Endothelial cell of umbilical vein (primary cell): ENCODE data around the gene CERS5. TPM values are rescaled to one million over a fixed set of nuclear protein-coding genes. Genes with fewer than 3 reads are reported as not detected.

Source experiments
- BruUV-seq: library from RNA; stranded (reverse); fragments of 400-500 nt; replicated peaks from 2 replicates; lab custom pipeline; 2021; lab: Mats Ljungman, UMichigan
- CTCF ChIA-PET: fragments of 300-600, 350-600 bp; sonication (Branson Sonifier 250); formaldehyde crosslinking; loops from one replicate; lab custom pipeline; 2021; ENCODE audit warnings: antibody characterized with exemption, inconsistent platforms; lab: Charles Lee
- POLR2A ChIA-PET: fragments of 300-600, 350-600 bp; sonication (Branson Sonifier 250); formaldehyde crosslinking; loops from one replicate; lab custom pipeline; 2021; ENCODE audit warnings: antibody characterized with exemption, inconsistent platforms; lab: Charles Lee
- DNase-seq: peaks from one replicate; pipeline ENCODE4 v3.0.0-alpha.2; 2011; ENCODE audit warnings: low read depth, low spot score
- FAIRE-seq: peaks from 2 replicates; lab custom pipeline; 2011; peaks lifted over from hg19 to GRCh38; lab: Jason Lieb, UNC
- H2AFZ ChIP-seq: 2 replicates; pipeline ENCODE4 v1.6.0; 2012; ENCODE audit warnings: low read depth, low read length, control low read depth, inconsistent platforms
- H3K27ac ChIP-seq: 2 replicates; pipeline ENCODE4 v1.5.1; 2011; ENCODE audit warnings: low read depth, mild to moderate bottlenecking, control low read depth, low read length, moderate library complexity; ENCODE audit not compliant: insufficient read depth
- H3K27me3 ChIP-seq, 2 experiments: 2 replicates each; pipeline versions ENCODE4 v1.6.0 to v1.6.1; 2011; ENCODE audit warnings: low read length in 2 of 2, mixed read lengths in 1 of 2; ENCODE audit not compliant: control insufficient read depth in 2 of 2, insufficient read depth in 2 of 2
- H3K36me3 ChIP-seq, 2 experiments: 2 replicates in 1 of 2; 3 replicates in 1 of 2; pipeline ENCODE4 v1.5.1; 2011; ENCODE audit warnings: low read length in 2 of 2, mild to moderate bottlenecking in 1 of 2, moderate library complexity in 1 of 2; ENCODE audit not compliant: control insufficient read depth in 2 of 2, insufficient read depth in 2 of 2; ENCODE audit errors: extremely low read depth in 1 of 2
- H3K4me1 ChIP-seq: 3 replicates; pipeline ENCODE4 v1.5.1; 2011; ENCODE audit warnings: mild to moderate bottlenecking, low read length; ENCODE audit not compliant: control insufficient read depth, insufficient read depth; ENCODE audit errors: extremely low read depth
- H3K4me2 ChIP-seq: 2 replicates; pipeline ENCODE4 v1.6.1; 2011; ENCODE audit warnings: low read length, control low read depth, mixed read lengths; ENCODE audit not compliant: insufficient read depth
- H3K4me3 ChIP-seq, 3 experiments: fragments of 200-600 bp in 1 of 3; sonication (generic), shearing (Covaris generic) in 1 of 3; replicated peaks in 1 of 3; 2 replicates each; pipeline ENCODE4 v1.5.1; 2011 to 2016; ENCODE audit warnings: control low read depth in 3 of 3, low read length in 3 of 3, mild to moderate bottlenecking in 2 of 3, inconsistent platforms in 1 of 3, low read depth in 1 of 3, moderate library complexity in 1 of 3; ENCODE audit not compliant: insufficient read depth in 1 of 3
- H3K79me2 ChIP-seq: 2 replicates; pipeline ENCODE4 v1.6.0; 2012; ENCODE audit warnings: low read length, inconsistent platforms; ENCODE audit not compliant: control insufficient read depth, insufficient read depth
- H3K9ac ChIP-seq: replicated peaks from 2 replicates; pipeline ENCODE3; 2011; ENCODE audit warnings: low read length, control low read depth; ENCODE audit not compliant: insufficient read depth; ENCODE audit errors: extremely low read depth
- H3K9me1 ChIP-seq: replicated peaks from 3 replicates; pipeline ENCODE4 v1.6.0; 2011; ENCODE audit warnings: mild to moderate bottlenecking, low read length; ENCODE audit not compliant: control insufficient read depth, insufficient read depth; ENCODE audit errors: extremely low read depth
- H3K9me3 ChIP-seq: replicated peaks from 2 replicates; pipeline ENCODE4 v1.5.1; 2012; ENCODE audit warnings: low read length, inconsistent platforms; ENCODE audit not compliant: control insufficient read depth, insufficient read depth
- H4K20me1 ChIP-seq: replicated peaks from 2 replicates; pipeline ENCODE3; 2011; ENCODE audit warnings: mild to moderate bottlenecking, low read length; ENCODE audit not compliant: control insufficient read depth, insufficient read depth; ENCODE audit errors: extremely low read depth
- EZH2 ChIP-seq: IDR thresholded peaks from 2 replicates; pipeline ENCODE4 v1.6.1; 2012; ENCODE audit warnings: borderline replicate concordance, low read depth, mild to moderate bottlenecking, moderate library complexity, low read length, inconsistent platforms; ENCODE audit not compliant: severe bottlenecking
- FOS ChIP-seq: IDR thresholded peaks from 2 replicates; pipeline ENCODE4 v1.6.1; 2011; ENCODE audit warnings: mild to moderate bottlenecking, low read length, moderate library complexity, borderline replicate concordance; ENCODE audit not compliant: insufficient read depth
- GATA2 ChIP-seq: IDR thresholded peaks from 2 replicates; pipeline ENCODE4 v1.7.0; 2011; ENCODE audit warnings: low read depth, mild to moderate bottlenecking, moderate library complexity, mixed read lengths, low read length; ENCODE audit not compliant: insufficient read length, insufficient read depth
- JUN ChIP-seq: IDR thresholded peaks from 2 replicates; pipeline ENCODE4 v1.6.1; 2011; ENCODE audit warnings: borderline replicate concordance, low read depth; ENCODE audit not compliant: insufficient read length, insufficient read depth
- MAX ChIP-seq: IDR thresholded peaks from 2 replicates; pipeline ENCODE4 v1.6.1; 2011; ENCODE audit not compliant: insufficient read depth, insufficient read length
- MYC ChIP-seq: IDR thresholded peaks from one replicate; pipeline ENCODE4 v1.6.1; 2011; ENCODE audit warnings: mild to moderate bottlenecking, low read depth, low read length
- POLR2A ChIP-seq: IDR thresholded peaks from 2 replicates; pipeline ENCODE4 v1.6.1; 2012; ENCODE audit warnings: low read depth, mild to moderate bottlenecking, control low read depth, low read length
- POLR2AphosphoS5 ChIP-seq: IDR thresholded peaks from 2 replicates; pipeline ENCODE4 v1.6.1; 2012; ENCODE audit warnings: low read depth, mild to moderate bottlenecking, control low read depth, low read length, moderate library complexity; ENCODE audit not compliant: insufficient read depth
- dilution Hi-C: fragments of 300-500 bp; cut with MboI; formaldehyde crosslinking; loops from one replicate; pipeline ENCODE4 v1.15.0; 2019; ENCODE audit warnings: low sequenced_read_pairs; ENCODE audit not compliant: extremely low pct_ligation_motif_present
- intact Hi-C: fragments of 100-400 bp; cut with micrococcal nuclease; formaldehyde crosslinking; loops from one replicate; pipeline ENCODE4 v1.10.0; 2022
- polyA plus RNA-seq, 4 experiments: library from polyadenylated mRNA; depleted of rRNA in 3 of 4; stranded (reverse) in 3 of 4; unstranded in 1 of 4; fragments of >200 nt; gene quantifications; 2 replicates each; pipeline versions ENCODE4 v1.2.1 to v1.2.3, GENCODE V29; 2011 to 2012; ENCODE audit warnings: missing spikeins in 1 of 4
- total RNA-seq: library from RNA; stranded (reverse); gene quantifications from 2 replicates; pipeline ENCODE4 v1.2.3, GENCODE V29; 2021
- TF ChIP-seq, protein P1 (sequence below), 2 donors: IDR thresholded peaks; 1 replicate in 1 of 2; 2 replicates in 1 of 2; pipeline ENCODE4 v1.5.1; 2011; ENCODE audit warnings: low read length in 2 of 2, mild to moderate bottlenecking in 2 of 2, moderate library complexity in 2 of 2, control low read depth in 1 of 2, inconsistent platforms in 1 of 2, low read depth in 1 of 2; ENCODE audit not compliant: insufficient read depth in 1 of 2; ENCODE audit errors: extremely low read depth in 1 of 2

The CERS5 gene
- total and polyA plus RNA-seq, 2 donors (not counting 3 experiments of a cell fraction or from before 2014, with no cell fraction given) = 60.4 to 108 TPM

DNA sequence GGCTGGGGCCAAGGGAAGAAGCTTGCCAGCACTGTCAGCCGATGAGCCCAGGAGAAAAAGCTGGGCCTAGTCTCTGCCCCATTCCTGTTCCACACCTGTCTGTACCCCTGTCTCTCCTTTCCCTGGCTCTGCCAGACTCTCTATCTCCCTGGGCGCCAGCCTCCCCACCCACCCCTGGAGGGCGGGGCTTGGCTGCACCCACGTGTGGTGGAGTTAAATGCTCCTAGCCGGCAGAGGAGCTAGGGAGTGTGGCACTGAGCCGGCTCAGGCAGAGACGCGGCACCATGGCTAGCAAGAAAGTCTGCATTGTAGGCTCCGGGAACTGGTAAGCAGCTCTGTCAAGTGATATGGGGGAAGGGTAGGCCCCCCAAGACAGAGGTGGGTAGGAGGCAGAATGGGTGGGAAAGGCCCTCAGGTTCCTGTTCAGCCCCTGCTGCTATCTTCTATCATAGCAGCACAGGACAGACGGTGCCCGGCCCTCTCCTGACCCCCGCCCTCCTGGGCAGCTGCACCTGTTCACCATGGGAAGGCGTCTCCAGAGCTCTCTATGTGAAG is 63.3 kb downstream of the CERS5 start, which contains the start of gene GPD1:
Gene GPD1, plus strand, starts transcription at position 242 of the 555 bp plus-strand sequence. Its CDS starts 43 bp downstream, at position 285.
- peaks cover 0 to 15% of the 10 kb centered on the region in 2 experiments for H3K36me3 ChIP-seq
- H3K4me3 ChIP-seq = no peak within 1 kb of the TSS
- H3K9me1 ChIP-seq = no peaks in the 10 kb centered on the region
- H2AFZ ChIP-seq = no peak within 1 kb of the TSS
- no peaks in the 10 kb centered on the region for H4K20me1 ChIP-seq
- no peak within 1 kb of the TSS for H3K9ac ChIP-seq
- dilution Hi-C loops = no loop called here
- no peaks in the 10 kb centered on the region for H3K27me3 ChIP-seq
- no peaks in the 10 kb centered on the region for H3K79me2 ChIP-seq
- H3K27ac ChIP-seq = no peak within 1 kb of the TSS
- no peak within 1 kb of the TSS for H3K4me2 ChIP-seq
- TF ChIP-seq MAX (no peak), GATA2 (no peak), EZH2 (no peak), FOS (no peak), POLR2AphosphoS5 (no peak), POLR2A (no peak), JUN (no peak), MYC (no peak)
- TF ChIP-seq, protein P1, sequence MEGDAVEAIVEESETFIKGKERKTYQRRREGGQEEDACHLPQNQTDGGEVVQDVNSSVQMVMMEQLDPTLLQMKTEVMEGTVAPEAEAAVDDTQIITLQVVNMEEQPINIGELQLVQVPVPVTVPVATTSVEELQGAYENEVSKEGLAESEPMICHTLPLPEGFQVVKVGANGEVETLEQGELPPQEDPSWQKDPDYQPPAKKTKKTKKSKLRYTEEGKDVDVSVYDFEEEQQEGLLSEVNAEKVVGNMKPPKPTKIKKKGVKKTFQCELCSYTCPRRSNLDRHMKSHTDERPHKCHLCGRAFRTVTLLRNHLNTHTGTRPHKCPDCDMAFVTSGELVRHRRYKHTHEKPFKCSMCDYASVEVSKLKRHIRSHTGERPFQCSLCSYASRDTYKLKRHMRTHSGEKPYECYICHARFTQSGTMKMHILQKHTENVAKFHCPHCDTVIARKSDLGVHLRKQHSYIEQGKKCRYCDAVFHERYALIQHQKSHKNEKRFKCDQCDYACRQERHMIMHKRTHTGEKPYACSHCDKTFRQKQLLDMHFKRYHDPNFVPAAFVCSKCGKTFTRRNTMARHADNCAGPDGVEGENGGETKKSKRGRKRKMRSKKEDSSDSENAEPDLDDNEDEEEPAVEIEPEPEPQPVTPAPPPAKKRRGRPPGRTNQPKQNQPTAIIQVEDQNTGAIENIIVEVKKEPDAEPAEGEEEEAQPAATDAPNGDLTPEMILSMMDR (IDR thresholded peaks at IDR 0.05; ENCODE audit: extremely low read depth in 1 of 2, insufficient read depth in 1 of 2, low read depth in 1 of 2, low read length in 2 of 2) = no peak
- DNase-seq = no peak
- POLR2A ChIA-PET = interaction anchor here (0.6 to 1.2 kb wide), 2 partner anchors 10 to 12 kb away, joined by 4 to 7 read pairs; no protein-coding TSS in a partner anchor
- CTCF ChIA-PET = interaction anchor here (1.2 to 6.4 kb wide), 4 partner anchors 7 to 211 kb away, joined by 8 to 80 read pairs (median 14); partner anchors contain the start of gene COX14
- FAIRE-seq = no peak
- H3K9me3 ChIP-seq = no peaks in the 10 kb centered on the region
- intact Hi-C loops = no loop called here
- no TSS peak for BruUV-seq
- H3K4me1 ChIP-seq = no peaks in the 10 kb centered on the region
